ENCODE measurements around the gene PLPPR5.

- TF ChIP-seq FOS (IDR thresholded peaks at IDR 0.05; ENCODE audit: borderline replicate concordance, extremely low read depth, insufficient read length) (no peak), POLR2AphosphoS5 (IDR thresholded peaks at IDR 0.05; ENCODE audit: low read length) (no peak)
- TF ChIP-seq, protein P1, sequence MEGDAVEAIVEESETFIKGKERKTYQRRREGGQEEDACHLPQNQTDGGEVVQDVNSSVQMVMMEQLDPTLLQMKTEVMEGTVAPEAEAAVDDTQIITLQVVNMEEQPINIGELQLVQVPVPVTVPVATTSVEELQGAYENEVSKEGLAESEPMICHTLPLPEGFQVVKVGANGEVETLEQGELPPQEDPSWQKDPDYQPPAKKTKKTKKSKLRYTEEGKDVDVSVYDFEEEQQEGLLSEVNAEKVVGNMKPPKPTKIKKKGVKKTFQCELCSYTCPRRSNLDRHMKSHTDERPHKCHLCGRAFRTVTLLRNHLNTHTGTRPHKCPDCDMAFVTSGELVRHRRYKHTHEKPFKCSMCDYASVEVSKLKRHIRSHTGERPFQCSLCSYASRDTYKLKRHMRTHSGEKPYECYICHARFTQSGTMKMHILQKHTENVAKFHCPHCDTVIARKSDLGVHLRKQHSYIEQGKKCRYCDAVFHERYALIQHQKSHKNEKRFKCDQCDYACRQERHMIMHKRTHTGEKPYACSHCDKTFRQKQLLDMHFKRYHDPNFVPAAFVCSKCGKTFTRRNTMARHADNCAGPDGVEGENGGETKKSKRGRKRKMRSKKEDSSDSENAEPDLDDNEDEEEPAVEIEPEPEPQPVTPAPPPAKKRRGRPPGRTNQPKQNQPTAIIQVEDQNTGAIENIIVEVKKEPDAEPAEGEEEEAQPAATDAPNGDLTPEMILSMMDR (IDR thresholded peaks at IDR 0.05 in 2 of 3, conservative IDR thresholded peaks at IDR 0.05 in 1 of 3; ENCODE audit: control insufficient read depth in 2 of 3, extremely low read depth in 1 of 3, insufficient read depth in 1 of 3, low read depth in 3 of 3, low read length in 3 of 3): no peak
Observed at GRCh38 chr1:98897479-98897878, 107.2 kb downstream of the PLPPR5 start.

All from GM12878 (cell line).